Neutrophil (primary cell): Measurements from ENCODE around the gene GYG2.
"Not testable (repeated sequence)": the region's sequence is repeated elsewhere in the genome, so short reads cannot be mapped to it uniquely, and the experiment has no call there.

Source experiments
- H3K27ac ChIP-seq: fragments of 200-600 bp; sonication (generic); 2 replicates; pipeline ENCODE4 v1.5.1; 2016; ENCODE audit warnings: mild to moderate bottlenecking, moderate library complexity
- H3K27me3 ChIP-seq: fragments of 200-600 bp; sonication (generic); 2 replicates; pipeline ENCODE4 v1.6.0; 2016; ENCODE audit warnings: mild to moderate bottlenecking
- H3K36me3 ChIP-seq: fragments of 200-600 bp; sonication (generic); 2 replicates; pipeline ENCODE4 v1.5.1; 2017
- H3K4me1 ChIP-seq, 2 experiments: fragments of 200-600 bp in 1 of 2; sonication (generic) in 1 of 2; 1 replicate in 1 of 2; 2 replicates in 1 of 2; pipeline versions ENCODE4 v1.5.1 to v1.6.1; 2013 to 2016; ENCODE audit warnings: low read depth in 1 of 2, low read length in 1 of 2, mild to moderate bottlenecking in 1 of 2, moderate library complexity in 1 of 2; ENCODE audit not compliant: control insufficient read depth in 1 of 2, insufficient read depth in 1 of 2
- H3K4me3 ChIP-seq, 2 experiments: fragments of 200-600 bp in 1 of 2; sonication (generic) in 1 of 2; 1 replicate in 1 of 2; 2 replicates in 1 of 2; pipeline ENCODE4 v1.5.1; 2013 to 2016; ENCODE audit warnings: low read depth in 1 of 2, low read length in 1 of 2, mild to moderate bottlenecking in 1 of 2, moderate library complexity in 1 of 2
- H3K9me3 ChIP-seq: fragments of 200-600 bp; sonication (generic); 2 replicates; pipeline ENCODE4 v1.5.1; 2016
- CTCF ChIP-seq: fragments of 200-600 bp; sonication (generic); IDR thresholded peaks from 2 replicates; pipeline ENCODE4 v1.5.1; 2016; ENCODE audit warnings: antibody characterized with exemption

The GYG2 gene

GRCh38 chrX:2910109-2910508, 81.4 kb downstream of the GYG2 start:
- H3K27ac ChIP-seq: no peak overlapping the region
- H3K36me3 ChIP-seq: peaks cover 11% of the 10 kb centered on the region
- peaks cover 4% of the 10 kb centered on the region in 2 experiments for H3K4me1 ChIP-seq
- H3K9me3 ChIP-seq: no peaks in the 10 kb centered on the region
- no peak for TF ChIP-seq CTCF
- H3K4me3 ChIP-seq: no peak overlapping the region
- H3K27me3 ChIP-seq: no peaks in the 10 kb centered on the region

- Histone ChIP-seq H3K27ac (no peak overlapping the region), H3K27me3 (no peaks in the 10 kb centered on the region), H3K36me3 (peaks cover 14% of the 10 kb centered on the region), H3K4me1 (no peaks in the 10 kb centered on the region), H3K4me3 (no peak overlapping the region), H3K9me3 (no peaks in the 10 kb centered on the region)
- no peak for TF ChIP-seq CTCF
These were observed 84.4 kb downstream of the GYG2 start for GRCh38 chrX:2913118-2913517.

- H3K36me3 ChIP-seq: peaks cover 36% of the 10 kb centered on the region
- no peak overlapping the region for H3K27ac ChIP-seq
- no peaks in the 10 kb centered on the region for H3K4me1 ChIP-seq
- H3K9me3 ChIP-seq: no peaks in the 10 kb centered on the region
- H3K4me3 ChIP-seq: no peak overlapping the region
- TF ChIP-seq CTCF: no peak
- H3K27me3 ChIP-seq: no peaks in the 10 kb centered on the region
These were observed 89.0 kb downstream of the GYG2 start for GRCh38 chrX:2917767-2918166.

GRCh38 chrX:2921193-2921592, 92.5 kb downstream of the GYG2 start:
- Histone ChIP-seq H3K4me1 (no peaks in the 10 kb centered on the region), H3K36me3 (peaks cover 22% of the 10 kb centered on the region), H3K4me3 (no peak overlapping the region)

GRCh38 chrX:2921750-2922149, 93.0 kb downstream of the GYG2 start:
- TF ChIP-seq CTCF: no peak
- Histone ChIP-seq H3K27me3 (no peaks in the 10 kb centered on the region), H3K4me1 (no peaks in the 10 kb centered on the region), H3K36me3 (peaks cover 22% of the 10 kb centered on the region), H3K4me3 (no peak overlapping the region), H3K27ac (no peak overlapping the region), H3K9me3 (no peaks in the 10 kb centered on the region)

More at GRCh38 chrX:2921193-2921592, 92.5 kb downstream of the GYG2 start:
- Histone ChIP-seq H3K9me3 (no peaks in the 10 kb centered on the region), H3K27me3 (no peaks in the 10 kb centered on the region), H3K27ac (no peak overlapping the region)
- TF ChIP-seq CTCF: no peak

- no peak overlapping the region for H3K27ac ChIP-seq
- H3K4me1 ChIP-seq: no peaks in the 10 kb centered on the region
- no peak overlapping the region for H3K4me3 ChIP-seq
- peaks cover 22% of the 10 kb centered on the region for H3K36me3 ChIP-seq
- no peak for TF ChIP-seq CTCF
- no peaks in the 10 kb centered on the region for H3K27me3 ChIP-seq
- H3K9me3 ChIP-seq: no peaks in the 10 kb centered on the region
These were observed 95.4 kb downstream of the GYG2 start for GRCh38 chrX:2924151-2924550.

GRCh38 chrX:2926255-2926654, 97.5 kb downstream of the GYG2 start:
- H3K36me3 ChIP-seq, H3K27me3 ChIP-seq, H3K9me3 ChIP-seq, H3K27ac ChIP-seq, H3K4me1 ChIP-seq, H3K4me3 ChIP-seq: not testable (repeated sequence)
